Urothelium cell line (cell line): Measurements from ENCODE around the gene NXNL2.

Source experiments
- DNase-seq: peaks from one replicate; pipeline ENCODE4 v3.0.0; 2011; ENCODE audit warnings: low spot score, mixed read lengths
- FAIRE-seq: peaks from 2 replicates; lab custom pipeline; 2011; peaks lifted over from hg19 to GRCh38; lab: Jason Lieb, UNC

NXNL2 gene

GRCh38 chr9:88578121-88579049 is 43.4 kb downstream of the NXNL2 start:
- FAIRE-seq: no peak

GRCh38 chr9:88579050-88579715 is 44.2 kb downstream of the NXNL2 start:
- DNase-seq (no peak), FAIRE-seq (no peak)

More at GRCh38 chr9:88578121-88579049, 43.4 kb downstream of the NXNL2 start:
- DNase-seq: peak; percentile 88

DNA sequence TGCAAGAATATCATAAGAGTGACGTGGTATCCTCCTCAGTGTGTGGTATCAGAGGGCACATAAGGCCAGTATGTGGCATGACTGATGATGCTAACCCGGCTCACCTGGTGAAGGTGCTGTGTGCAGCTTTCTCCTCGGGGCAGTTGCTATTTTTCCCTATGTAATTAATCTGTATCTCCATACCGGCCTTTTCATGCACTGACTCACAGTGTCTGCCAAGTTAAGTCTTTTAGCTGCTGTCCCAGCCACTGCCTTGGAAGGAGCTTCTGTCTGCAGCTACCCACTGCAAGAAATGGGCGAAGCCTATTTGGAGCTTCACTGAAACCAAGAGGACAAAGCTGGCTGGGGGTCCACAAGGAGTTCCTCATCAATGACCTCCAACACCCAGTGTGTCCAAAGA is 46.0 kb downstream of the NXNL2 start:
- no peak for DNase-seq
- FAIRE-seq: no peak

DNA sequence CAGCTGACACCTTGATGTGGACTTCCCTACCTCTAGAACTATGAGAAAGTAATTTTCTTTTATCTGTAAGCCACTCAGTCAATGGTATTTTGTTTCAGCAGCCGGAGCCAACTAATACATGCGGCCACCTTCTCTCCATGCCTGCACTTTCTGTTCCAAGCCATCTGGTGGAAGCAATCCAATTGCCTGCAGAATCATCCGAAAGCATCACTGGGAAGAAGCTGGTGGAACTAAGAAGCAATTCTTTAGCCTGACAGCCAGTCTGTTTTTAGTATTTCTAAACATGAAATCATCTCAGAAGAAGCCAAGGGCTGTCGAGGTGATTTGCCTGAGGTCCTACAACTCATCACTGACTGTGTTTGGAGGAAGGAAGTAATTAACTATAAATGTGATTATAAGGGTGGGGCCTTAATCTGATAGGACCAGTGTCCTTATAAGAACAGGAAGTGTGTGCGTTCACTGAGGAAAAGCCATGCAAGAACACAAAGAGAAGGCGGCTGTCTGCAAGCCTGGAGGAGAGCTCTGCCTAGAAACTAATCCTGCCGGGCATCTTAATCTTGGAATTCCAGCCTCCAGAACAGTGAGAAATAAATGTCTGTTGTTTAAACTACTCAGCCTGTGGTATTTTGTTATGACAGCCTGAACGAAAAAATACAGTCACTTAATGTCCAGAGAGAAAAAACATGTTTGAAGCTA is 49.1 kb downstream of the NXNL2 start:
- DNase-seq (no peak), FAIRE-seq (no peak)

DNA sequence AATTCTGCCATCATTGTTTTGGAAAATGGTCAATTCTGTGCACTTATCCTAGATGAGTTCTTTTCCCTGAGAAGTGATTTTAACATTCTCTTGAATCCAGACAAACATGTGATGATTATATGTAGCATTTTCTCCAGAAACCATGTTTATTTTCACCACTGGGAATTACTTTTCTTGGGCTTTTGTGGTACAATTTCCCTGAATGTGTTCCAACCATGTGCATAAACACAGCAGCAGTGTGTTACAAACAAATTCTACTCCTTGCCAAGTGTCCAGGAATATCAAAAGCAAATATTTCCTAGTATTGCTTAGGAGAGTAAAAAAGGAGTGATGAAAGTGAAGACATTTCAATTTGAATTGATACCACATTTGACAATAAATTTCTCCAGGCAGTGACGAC is 50.4 kb downstream of the NXNL2 start:
- DNase-seq: no peak
- no peak for FAIRE-seq

- DNase-seq (no peak), FAIRE-seq (no peak)
Observed at GRCh38 chr9:88586452-88586851, 51.5 kb downstream of the NXNL2 start.

- no peak for FAIRE-seq
Observed at GRCh38 chr9:88587182-88587581, 52.2 kb downstream of the NXNL2 start.

GRCh38 chr9:88587885-88588649 is 53.1 kb downstream of the NXNL2 start:
- no peak for DNase-seq
- FAIRE-seq: no peak

More at GRCh38 chr9:88587182-88587581, 52.2 kb downstream of the NXNL2 start:
- no peak for DNase-seq

DNA sequence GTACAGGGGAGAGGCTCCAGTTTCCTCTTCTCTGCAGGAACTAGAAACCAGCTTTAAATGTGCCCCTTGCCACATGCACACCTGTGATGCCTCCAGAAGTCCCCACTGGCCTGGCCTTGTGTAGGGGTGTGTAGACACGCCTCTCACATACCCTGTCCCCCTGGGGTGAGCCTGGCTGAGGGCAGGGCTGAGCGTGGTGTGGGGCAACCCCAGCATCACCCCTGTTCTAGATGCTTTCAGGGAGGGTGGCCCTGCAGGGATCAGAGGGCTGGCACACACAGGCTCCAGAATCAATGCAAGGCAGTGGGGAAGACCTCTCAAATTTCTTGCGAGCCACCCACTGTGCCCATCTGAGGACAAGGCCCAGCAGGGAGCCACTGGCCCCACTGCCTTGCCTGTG is 54.7 kb downstream of the NXNL2 start:
- DNase-seq (no peak), FAIRE-seq (no peak)

DNA sequence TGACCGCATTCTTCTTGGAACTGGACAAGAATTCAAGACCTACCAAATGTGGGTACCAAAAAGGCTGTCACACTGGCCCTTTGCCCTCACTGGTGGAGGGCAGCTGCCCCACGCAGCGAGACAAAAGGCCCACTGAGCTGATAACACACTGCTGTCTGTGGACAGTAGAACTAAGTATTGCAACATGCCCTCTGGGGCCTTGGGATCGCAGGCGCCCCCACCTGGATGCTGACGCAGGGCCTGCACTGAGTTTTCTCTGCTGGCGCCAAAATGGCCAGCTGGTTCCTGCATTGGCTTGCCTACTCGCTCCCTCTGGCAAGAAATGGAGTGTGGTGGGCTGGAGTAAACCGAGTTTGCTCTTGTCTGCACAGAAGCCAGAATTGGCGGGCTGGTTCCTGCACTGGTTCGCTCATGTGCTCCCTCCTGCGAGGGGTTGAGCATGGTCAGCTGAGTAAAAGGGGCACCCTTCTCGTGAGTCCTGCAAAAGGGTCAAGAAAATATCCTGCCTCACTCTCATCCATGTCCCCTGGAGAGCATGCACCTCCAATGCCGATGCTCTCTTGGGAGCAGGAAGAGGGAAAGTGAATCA is 55.7 kb downstream of the NXNL2 start:
- FAIRE-seq: no peak
- no peak for DNase-seq

DNA sequence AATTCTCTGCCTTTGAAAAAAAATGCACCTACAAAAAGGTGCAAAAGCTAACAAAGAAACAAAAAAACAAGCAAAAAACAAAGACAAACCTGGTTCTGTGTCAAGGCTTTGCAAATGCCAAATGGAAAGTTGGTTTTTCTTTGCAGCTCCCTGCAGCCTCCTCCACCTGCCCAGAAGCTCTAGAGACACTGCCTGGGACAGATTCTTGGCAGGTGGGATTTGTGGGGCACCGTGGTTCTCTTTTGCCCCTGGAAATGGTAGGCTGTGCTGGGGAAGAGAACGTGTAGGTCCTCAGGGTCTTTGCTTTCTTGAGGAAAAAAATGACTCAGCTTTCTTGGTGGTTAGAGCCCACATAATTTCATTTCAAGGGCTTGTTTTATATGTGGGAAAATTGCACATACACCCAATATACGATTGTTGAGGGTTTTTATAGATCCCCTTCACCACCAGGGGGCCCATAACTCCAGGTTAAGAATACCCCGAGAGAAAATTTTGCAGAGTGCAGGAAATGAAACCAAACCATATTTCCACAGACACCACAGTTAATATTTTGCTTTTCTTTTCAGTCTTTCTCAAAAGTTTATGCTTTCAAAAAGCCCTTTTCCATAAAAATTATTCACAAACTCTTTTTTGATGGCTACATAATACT is 58.7 kb downstream of the NXNL2 start:
- DNase-seq: peak; percentile 52
- no peak for FAIRE-seq
